ENCODE results near the gene OTOG.
A peak's percentile ranks its signal among the peaks of the same experiment; 100 is the strongest.

Gene OTOG

GRCh38 chr11:17541330-17541885 lies 5.7 kb upstream of the OTOG start:
- no peak for DNase-seq

DNA sequence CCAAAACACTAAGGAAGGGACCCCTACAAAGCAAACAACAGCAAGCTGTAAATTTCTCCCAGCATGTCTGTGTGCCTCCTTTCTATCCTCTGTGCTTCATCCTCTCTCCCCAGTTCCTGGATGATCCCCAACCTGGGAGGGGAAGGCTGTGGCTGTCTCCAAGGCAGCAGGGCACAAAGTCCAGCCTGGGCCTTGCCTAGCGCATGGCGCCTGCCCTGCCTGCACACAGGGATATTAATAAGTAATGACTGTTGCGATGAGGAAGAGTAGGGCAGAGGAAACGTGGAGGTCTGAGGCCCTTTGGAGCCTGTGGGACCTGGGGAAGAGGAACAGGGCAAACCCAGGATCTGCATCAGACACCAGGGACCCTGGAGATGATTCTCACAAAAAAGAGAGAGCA lies 4.8 kb upstream of the OTOG start:
- DNase-seq = no peak

GRCh38 chr11:17543041-17543440 lies 4.0 kb upstream of the OTOG start:
- no peak for DNase-seq

DNA sequence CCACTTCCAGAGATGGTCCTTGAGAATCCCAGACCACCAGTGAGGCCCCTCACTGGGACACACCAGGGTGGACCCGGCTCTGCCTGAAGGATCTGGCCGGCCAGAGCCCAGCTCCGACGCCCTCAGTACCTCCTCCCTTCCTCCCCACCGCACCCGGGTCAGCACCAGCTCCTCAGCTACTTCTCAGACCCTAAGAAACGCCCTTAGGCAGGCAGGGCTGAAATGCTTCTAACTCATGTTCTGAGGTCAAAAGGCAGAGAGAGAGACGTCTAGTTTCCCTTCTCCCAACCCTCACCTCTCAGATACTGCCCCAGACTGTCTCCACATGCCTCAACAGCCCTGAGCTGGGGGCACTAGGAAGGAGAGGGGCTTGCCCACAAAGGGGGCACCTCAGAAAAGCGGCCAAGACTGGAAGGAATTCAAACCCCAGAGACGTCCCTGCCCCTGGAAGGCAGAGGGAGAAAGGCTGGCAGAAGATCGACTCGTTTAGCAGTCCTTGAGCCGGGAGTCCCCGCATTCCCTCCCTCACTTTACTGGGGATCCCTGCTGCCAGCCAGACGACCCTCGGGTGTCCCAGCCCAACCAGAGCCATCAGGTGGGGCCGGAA lies 3.4 kb upstream of the OTOG start:
- no peak for DNase-seq

DNA sequence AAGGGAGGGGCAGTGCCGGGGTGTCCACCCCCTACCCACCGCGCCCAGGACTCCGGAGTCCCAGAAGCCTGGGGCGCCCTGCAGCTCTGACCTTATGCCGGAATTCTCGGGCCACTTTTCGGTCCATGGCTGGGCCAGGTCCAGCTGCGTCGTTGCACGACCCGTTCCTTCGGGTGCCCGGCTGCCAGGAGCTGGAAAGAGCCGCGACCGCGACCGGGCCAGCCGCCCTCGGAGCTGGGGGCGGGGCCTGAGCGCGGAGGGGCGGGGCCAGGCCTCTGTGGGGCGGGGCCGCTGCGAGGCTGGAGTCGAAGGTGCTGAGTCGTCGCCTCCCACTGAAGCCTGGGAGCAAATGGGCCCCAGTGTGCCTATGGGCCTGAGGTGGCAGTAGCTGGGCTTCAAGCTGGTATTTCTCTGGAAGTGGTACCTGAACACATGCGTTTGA lies 2.9 kb upstream of the OTOG start, which contains the start of gene USH1C:
USH1C (minus strand) TSS at position 236 of the 442 bp plus-strand sequence; CDS start at position 127, 109 bp downstream.
- DNase-seq = peak; percentile 66 to 67

DNA sequence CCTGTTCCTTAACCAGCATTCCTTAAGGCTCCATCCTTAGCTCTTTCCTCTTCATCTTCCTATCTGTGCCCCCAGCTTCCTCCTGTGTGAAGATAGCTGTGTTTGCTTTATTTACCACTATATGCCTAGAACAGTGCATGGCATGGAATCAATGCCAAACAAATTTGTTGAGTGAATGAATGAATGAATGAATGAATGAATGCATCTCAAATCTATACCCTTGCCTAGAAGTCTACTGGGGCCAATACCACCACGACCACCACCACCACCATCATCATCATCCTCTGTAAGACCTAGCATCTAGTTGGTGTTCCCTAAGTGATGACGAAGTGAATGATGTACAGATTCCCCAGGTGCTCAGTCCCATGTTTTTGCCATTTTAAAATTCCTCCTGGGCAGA lies 819 bp upstream of the OTOG start:
- DNase-seq = no peak

DNA sequence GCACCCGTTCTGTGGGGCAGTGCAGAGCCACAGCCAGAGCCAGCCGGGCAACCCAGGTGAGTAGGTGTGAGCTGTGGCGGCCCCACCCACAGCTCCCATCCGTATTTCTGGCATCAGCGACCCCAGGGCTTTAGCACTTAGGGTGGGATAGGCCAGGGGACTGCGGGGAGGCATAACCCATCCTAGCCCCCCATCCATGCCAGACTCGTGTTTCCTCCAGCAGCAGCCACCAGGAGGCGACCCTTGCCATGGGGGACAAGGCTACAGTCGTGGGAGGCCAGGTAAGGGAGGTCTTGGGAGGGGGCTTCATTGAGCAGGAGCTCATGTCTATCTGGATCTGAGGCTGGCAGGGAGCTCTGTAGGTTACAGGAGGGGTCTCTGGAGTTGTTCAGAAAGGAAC lies 873 bp downstream of the OTOG start:
- no peak for DNase-seq

DNA sequence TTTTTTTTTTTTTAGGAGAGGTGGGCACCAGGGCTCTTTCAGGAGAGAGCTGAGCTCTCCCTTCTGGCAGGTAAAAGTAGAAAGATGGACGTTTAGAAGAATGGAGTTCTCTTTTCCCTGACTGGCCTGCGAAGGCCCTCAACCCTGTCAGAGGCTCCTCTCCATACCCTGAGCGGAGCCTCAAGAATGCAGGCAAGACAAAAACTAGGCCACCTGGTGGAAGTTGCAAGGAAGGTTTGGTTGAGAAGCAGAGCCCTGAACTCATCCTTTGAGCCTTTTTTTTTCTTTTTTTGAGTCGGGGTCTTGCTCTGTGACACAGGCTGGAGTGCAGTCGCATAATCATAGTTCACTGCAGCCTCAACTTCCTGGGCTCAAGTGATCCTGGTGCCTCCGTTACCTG lies 1.4 kb downstream of the OTOG start:
- no peak for DNase-seq

DNA sequence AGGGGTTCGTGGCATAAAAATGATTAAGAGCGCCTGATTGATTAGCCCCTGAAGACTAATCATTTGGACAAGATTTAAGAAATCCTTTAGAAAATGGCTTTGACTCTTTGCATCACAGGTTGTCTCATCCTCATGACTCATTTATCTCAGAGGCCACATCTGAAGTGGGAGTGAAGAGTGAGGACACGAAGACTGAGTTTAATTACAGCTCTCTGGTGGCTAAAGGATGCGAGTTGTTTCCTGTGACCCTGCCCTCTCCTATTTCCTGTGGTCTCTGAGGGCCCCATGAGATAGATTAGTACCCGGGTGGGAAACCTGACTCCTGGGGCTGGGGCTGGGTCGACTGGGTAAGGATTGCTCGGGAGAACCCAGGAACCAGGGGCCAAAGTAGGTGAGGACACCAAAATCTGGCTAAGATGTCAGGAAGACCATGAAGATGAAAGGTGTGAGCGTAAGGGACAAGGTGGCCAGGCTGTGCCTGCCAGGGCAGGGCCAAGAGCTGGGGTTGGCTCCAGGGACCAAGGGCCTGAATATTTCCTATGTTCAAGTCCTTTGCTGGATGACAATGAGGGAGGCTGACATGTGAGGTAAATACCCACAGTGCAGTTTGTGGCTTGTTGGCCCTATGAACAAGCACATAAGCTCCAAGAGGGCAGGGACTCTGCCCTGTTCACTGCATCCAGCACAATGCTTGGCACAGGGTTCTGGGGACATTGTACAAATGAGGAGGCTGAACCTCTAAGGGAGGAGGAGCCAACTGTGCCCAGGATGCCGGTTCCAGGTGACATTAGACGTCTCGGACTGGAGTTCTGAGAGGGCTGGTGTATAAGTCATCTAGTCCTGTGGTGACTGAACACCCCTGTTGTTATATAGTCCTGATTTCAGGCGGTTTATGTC lies 3.6 kb downstream of the OTOG start:
- no peak for DNase-seq

GRCh38 chr11:17551347-17552040 lies 4.4 kb downstream of the OTOG start:
- no peak for DNase-seq

- DNase-seq = no peak
Observed at GRCh38 chr11:17552041-17552355, 4.9 kb downstream of the OTOG start.

DNA sequence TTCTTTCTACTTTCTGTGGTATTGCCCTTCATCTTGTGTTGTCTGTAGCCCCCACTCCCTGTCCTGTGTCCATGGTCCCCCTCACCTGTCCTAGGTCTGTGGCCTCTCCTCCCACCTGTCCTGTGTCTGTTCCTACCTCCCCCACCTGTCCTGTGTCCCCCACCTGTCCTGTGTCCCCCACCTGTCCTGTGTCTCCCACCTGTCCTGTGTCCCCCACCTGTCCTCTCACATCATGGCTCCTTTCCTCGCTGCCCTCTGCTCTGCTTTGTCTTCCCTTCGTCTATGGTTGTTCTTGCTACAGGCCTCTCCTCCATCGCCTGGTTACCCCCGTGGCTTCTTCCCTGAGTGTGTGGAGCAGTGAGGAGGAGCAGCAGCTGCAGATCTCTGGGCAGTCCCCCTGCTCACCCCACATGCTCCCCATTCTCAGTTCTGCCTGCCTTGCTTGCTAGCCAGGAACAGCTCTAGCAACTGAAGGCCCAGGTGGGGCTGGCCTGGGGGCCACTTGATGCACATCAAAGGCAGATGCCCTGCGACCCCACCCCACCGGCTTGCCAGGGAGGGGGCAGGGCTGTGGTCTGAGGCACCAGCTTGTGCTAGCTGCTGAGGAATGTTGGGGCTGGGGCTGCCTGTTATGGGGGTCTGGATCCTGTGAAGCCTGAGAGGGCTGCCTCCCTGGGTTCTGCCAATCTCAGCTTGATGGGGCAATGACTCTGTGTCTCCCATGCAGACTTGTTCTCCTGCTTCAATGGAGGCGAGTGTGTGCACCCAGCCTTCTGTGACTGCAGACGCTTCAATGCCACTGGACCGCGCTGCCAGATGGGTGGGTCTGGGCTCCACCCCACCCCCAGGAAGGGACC lies 5.6 kb downstream of the OTOG start:
- DNase-seq = no peak

DNA sequence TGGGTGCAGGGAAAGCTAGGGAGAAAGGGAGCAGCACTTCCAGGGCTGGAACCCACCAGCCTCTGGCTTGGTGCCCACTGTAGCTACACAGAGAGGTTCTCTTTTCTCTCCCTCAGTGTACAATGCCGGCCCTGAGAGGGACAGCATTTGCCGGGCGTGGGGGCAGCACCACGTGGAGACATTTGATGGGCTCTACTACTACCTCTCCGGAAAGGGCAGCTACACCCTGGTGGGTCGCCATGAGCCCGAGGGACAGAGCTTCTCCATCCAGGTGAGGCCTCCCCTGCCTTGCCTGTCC lies 6.1 kb downstream of the OTOG start:
- no peak for DNase-seq

DNA sequence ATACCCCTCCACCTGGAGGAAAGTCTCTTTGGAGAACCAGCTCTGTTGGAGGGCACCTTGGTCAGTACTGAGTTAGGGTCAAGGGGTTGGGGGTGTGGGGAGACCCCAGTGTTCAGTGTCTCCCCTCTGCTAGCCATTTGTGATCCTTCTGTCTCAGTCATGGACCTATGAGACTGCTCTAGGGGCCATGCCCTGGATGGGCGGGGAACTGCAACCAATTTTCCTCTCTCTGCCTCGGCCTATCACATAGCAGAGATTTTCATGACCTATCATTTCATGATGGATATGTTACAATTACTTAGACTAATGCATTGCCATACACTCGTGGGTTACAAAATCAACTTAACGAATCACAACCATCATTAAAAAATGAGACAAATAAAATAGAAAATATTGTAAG lies 7.4 kb downstream of the OTOG start:
- no peak for DNase-seq

DNA sequence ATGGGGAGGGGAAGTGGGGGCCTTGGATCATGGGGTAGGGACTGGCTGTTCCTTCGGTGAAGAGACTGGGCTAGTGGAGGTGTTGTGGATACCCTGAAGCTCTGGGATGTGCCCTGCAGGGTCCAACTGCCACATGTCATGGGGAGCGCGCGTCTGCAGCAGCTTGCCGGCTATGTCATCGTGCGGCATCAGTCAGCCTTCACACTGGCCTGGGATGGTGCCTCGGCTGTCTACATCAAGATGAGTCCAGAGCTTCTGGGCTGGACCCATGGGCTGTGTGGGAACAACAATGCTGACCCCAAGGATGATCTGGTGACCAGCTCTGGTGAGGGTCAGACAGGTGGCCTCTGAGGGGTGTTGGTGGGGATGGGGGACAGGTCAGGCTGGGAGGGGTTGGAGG lies 9.9 kb downstream of the OTOG start:
- DNase-seq = no peak

- no peak for DNase-seq
Observed at GRCh38 chr11:17558025-17558780, 11.1 kb downstream of the OTOG start.

DNA sequence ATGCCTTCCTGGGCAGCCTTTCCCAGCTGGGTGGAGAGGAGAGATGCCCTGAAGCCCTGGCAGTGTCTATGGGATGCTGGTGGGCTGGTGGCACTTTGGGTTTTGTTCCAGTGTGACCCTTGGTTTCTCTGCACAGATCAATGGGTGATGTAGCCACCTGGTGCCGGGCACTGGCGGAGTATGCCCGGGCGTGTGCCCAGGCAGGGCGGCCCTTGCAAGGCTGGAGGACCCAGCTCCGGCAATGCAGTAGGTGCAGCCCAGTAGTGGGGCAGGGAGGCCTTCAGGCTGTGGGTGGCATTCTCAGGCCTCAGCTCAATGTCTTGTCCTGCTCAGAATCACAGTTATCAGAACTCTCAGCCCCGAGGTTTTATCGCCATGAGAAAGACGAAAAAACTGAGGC lies 11.9 kb downstream of the OTOG start:
- no peak for DNase-seq

DNA sequence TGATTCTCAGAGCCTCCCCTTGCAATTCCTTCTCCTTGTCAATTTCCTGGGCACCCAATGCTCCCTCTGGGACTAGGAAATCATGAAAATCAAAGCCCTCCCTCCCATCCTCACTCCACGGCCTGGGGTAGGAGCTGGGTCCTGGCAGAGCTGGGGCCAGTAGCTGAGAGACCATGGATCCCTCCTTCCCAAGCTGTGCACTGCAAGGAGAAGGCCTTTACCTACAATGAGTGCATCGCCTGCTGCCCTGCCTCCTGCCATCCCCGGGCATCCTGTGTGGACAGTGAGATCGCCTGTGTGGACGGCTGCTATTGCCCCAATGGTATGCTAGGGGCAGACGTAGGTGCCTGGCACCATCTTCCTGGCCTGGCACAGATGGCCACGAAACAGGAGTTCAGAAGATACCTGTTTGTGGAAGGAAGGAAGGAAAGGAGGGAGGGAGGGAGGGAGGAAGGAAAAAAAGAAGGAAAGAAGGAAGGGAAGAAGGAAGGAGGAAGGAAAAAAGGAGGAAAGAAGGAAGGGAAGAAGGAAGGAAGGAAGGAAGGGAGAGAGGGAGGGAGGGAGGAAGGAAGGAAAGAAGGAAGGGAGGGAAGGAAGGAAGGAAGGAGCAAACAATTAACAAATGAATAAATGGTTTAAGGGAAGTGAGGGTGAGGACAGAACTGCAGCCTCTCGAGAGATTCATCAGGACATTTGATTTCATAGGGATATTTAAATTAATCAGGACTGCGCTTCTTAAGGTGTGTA lies 12.5 kb downstream of the OTOG start:
- DNase-seq = no peak

DNA sequence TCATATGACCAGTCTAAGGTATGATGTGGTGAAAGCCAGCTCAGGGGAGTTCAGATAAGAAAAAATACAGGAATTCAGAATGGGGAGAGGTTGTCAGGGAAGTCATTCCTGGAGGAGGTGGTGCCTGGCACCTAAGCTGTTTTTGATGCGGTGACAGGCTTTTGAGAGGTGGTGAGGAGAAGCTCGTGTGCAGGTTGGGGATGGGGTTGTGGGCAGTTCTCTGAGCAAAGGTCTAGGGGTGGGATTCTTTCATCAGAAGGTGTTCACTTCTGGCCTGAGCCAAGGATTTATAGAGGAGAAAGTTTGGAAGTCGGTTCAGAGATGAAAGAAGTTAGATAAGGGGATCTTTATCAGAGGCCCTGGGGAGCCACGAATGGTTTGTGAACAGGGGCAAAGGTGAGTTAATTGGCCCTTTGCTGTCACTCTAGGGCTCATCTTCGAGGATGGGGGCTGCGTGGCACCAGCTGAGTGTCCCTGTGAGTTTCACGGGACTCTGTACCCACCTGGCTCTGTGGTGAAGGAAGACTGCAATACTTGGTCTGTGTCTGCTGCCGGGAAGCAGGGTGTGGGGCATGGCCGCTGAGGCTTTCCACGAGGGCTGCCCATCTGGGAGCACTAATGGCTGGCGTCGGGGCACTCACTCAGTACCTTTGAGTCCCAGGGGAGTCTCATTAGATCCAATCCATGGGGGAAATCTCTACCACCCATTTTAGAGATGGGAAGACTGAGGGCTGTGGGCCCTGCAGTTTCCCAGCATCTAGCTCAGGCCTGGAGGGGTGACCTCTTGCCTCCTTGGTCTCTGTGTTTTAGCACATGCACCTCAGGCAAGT lies 13.4 kb downstream of the OTOG start:
- no peak for DNase-seq

DNA sequence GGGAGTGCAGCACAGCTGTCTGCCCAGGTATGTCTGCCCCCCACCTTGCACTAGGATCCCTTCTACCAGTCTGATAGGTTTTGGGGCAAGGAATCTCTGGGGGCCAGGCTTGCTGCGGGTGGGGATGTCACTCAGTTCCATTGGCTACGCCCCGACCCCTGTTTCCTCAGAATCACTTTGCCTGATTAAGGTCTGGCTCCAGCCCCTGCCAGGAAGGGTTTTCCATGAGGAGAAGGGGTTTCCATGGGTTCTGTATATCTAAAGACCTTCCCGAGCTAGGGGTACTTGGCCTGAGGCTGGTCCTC lies 14.0 kb downstream of the OTOG start:
- DNase-seq = no peak

DNA sequence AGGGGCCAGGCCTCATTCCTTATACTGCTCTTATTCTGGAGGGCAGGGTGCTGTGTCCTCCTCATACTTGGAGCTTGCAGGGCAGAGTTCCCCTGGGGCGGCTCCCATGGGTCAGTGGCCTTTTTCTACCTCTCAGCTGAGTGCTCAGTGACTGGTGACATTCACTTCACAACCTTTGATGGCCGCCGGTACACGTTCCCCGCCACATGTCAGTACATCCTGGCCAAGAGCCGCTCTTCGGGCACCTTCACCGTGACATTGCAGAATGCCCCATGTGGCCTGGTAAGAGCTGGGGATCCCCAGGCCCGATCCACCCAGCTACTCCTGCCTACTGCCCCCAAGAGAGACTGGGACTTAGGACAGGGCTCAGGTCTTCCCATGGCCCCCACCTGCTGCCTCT lies 14.5 kb downstream of the OTOG start:
- DNase-seq = peak in 1 of 2 experiments; percentile 0
